DOHH2 (cell line): ENCODE data around the gene MRPL12.

ENCODE experiments used
- CTCF ChIP-seq: fragments of 200-600 bp; sonication (generic); IDR thresholded peaks from one replicate; pipeline ENCODE4 v1.5.1; 2014; ENCODE audit warnings: antibody characterized with exemption, mild to moderate bottlenecking, low read depth, low read length; ENCODE audit not compliant: poor library complexity, severe bottlenecking
- EZH2phosphoT487 ChIP-seq: fragments of 200-600 bp; sonication (generic); IDR thresholded peaks from 2 replicates; pipeline ENCODE4 v1.6.1; 2017; ENCODE audit warnings: borderline replicate concordance, mild to moderate bottlenecking, antibody characterized with exemption, low read length, moderate library complexity, mixed read lengths

- TF ChIP-seq CTCF (peak; percentile 42), EZH2phosphoT487 (no peak)
These were observed 9.5 kb upstream of the MRPL12 start for GRCh38 chr17:81693509-81694210.
